ENCODE results near the gene KRT81.

KRT81 gene

GRCh38 chr12:52291267-52291935 is at the start of gene KRT81:
TSS of gene KRT81 (minus strand) at chr12:52291534. CDS start at chr12:52291465, 69 bp downstream.
- no peaks in the 10 kb centered on the region for H3F3A ChIP-seq (ENCODE audit: low read depth)
- H3K4me2 ChIP-seq (ENCODE audit: low read depth, low read length, poor library complexity, severe bottlenecking) = no peak within 1 kb of the TSS
- H3K9me3 ChIP-seq (ENCODE audit: insufficient read depth, low read depth, low read length) = no peaks in the 10 kb centered on the region
- no peaks in the 10 kb centered on the region for H3K27me3 ChIP-seq (ENCODE audit: insufficient read depth, low read length, poor library complexity, severe bottlenecking)
- no peak within 1 kb of the TSS for H2AFZ ChIP-seq (ENCODE audit: low read length)
- H3K79me2 ChIP-seq (ENCODE audit: insufficient read depth, low read length) = no peaks in the 10 kb centered on the region
- H3K4me3 ChIP-seq (ENCODE audit: low read length, poor library complexity, severe bottlenecking) = no peak within 1 kb of the TSS
- H4K20me1 ChIP-seq (ENCODE audit: insufficient read depth, low read length, poor library complexity, severe bottlenecking) = no peaks in the 10 kb centered on the region
- H3K4me1 ChIP-seq (ENCODE audit: insufficient read depth, low read length, poor library complexity, severe bottlenecking) = peaks cover 49% of the 10 kb centered on the region
- no peak within 1 kb of the TSS for H3K9ac ChIP-seq (ENCODE audit: low read depth, low read length, poor library complexity, severe bottlenecking)
- no peaks in the 10 kb centered on the region for H3K9me2 ChIP-seq (replicated peaks; ENCODE audit: low read depth, low read length)
- TF ChIP-seq CTCF (conservative IDR thresholded peaks at IDR 0.05; ENCODE audit: low read length) (no peak), EZH2phosphoT487 (IDR thresholded peaks at IDR 0.05; ENCODE audit: borderline replicate concordance) (no peak)
- no peaks in the 10 kb centered on the region for H3K36me3 ChIP-seq (ENCODE audit: insufficient read depth, low read length)

GRCh38 chr12:52338241-52338960 is 47.1 kb upstream of the KRT81 start:
- no peaks in the 10 kb centered on the region for H3K9me3 ChIP-seq (ENCODE audit: insufficient read depth, low read depth, low read length)
- no peaks in the 10 kb centered on the region for H3K27me3 ChIP-seq (ENCODE audit: insufficient read depth, low read length, poor library complexity, severe bottlenecking)
- no peaks in the 10 kb centered on the region for H3K79me2 ChIP-seq (ENCODE audit: insufficient read depth, low read length)
- H3K9ac ChIP-seq (ENCODE audit: low read depth, low read length, poor library complexity, severe bottlenecking) = no peak overlapping the region
- H3K9me2 ChIP-seq (replicated peaks; ENCODE audit: low read depth, low read length) = no peaks in the 10 kb centered on the region
- no peaks in the 10 kb centered on the region for H3K36me3 ChIP-seq (ENCODE audit: insufficient read depth, low read length)
- H4K20me1 ChIP-seq (ENCODE audit: insufficient read depth, low read length, poor library complexity, severe bottlenecking) = no peaks in the 10 kb centered on the region
- no peak overlapping the region for H2AFZ ChIP-seq (ENCODE audit: low read length)
- H3K4me1 ChIP-seq (ENCODE audit: insufficient read depth, low read length, poor library complexity, severe bottlenecking) = no peaks in the 10 kb centered on the region
- no peak overlapping the region for H3K4me3 ChIP-seq (ENCODE audit: low read length, poor library complexity, severe bottlenecking)
- H3F3A ChIP-seq (ENCODE audit: low read depth) = no peaks in the 10 kb centered on the region
- H3K4me2 ChIP-seq (ENCODE audit: low read depth, low read length, poor library complexity, severe bottlenecking) = no peak overlapping the region
- TF ChIP-seq EZH2phosphoT487 (IDR thresholded peaks at IDR 0.05; ENCODE audit: borderline replicate concordance) (no peak), CTCF (conservative IDR thresholded peaks at IDR 0.05; ENCODE audit: low read length) (no peak)

GRCh38 chr12:52337054-52337453 is 45.7 kb upstream of the KRT81 start:
- Histone ChIP-seq H3K27me3 (ENCODE audit: insufficient read depth, low read length, poor library complexity, severe bottlenecking) (no peaks in the 10 kb centered on the region), H3K9ac (ENCODE audit: low read depth, low read length, poor library complexity, severe bottlenecking) (no peak overlapping the region), H3K79me2 (ENCODE audit: insufficient read depth, low read length) (no peaks in the 10 kb centered on the region), H3K9me2 (replicated peaks; ENCODE audit: low read depth, low read length) (no peaks in the 10 kb centered on the region), H2AFZ (ENCODE audit: low read length) (no peak overlapping the region), H3K4me2 (ENCODE audit: low read depth, low read length, poor library complexity, severe bottlenecking) (no peak overlapping the region), H3K9me3 (ENCODE audit: insufficient read depth, low read depth, low read length) (no peaks in the 10 kb centered on the region), H3K36me3 (ENCODE audit: insufficient read depth, low read length) (no peaks in the 10 kb centered on the region), H3K4me1 (ENCODE audit: insufficient read depth, low read length, poor library complexity, severe bottlenecking) (no peaks in the 10 kb centered on the region), H4K20me1 (ENCODE audit: insufficient read depth, low read length, poor library complexity, severe bottlenecking) (no peaks in the 10 kb centered on the region), H3K4me3 (ENCODE audit: low read length, poor library complexity, severe bottlenecking) (no peak overlapping the region), H3F3A (ENCODE audit: low read depth) (no peaks in the 10 kb centered on the region)
- TF ChIP-seq EZH2phosphoT487 (IDR thresholded peaks at IDR 0.05; ENCODE audit: borderline replicate concordance) (no peak), CTCF (conservative IDR thresholded peaks at IDR 0.05; ENCODE audit: low read length) (no peak)
